Fibroblast of upper back skin (primary cell): ENCODE measurements around the gene ADGRD2.

Experiments
- DNase-seq: peaks from one replicate; pipeline ENCODE4 v3.0.0-alpha.2; 2013

Gene ADGRD2

DNA sequence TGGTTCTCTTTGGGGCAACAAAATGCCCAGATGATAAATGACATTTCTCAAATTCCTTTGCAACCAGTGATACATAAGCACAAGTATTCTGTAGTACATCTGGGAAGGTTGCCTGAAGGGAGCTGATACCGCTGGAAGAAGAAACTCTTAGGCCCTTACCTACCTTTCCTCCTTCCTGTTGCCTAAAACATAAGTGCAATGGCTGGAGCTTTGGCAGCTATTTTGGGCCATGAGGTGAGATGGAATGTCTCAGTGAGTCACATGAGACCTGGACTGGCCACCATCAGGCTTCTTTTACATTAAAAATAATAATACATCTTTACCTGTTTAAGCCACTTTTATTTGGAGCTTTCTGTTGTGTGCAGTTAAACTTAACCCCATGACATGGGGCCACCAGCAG, 11.2 kb upstream of the ADGRD2 start:
- no peak for DNase-seq

DNA sequence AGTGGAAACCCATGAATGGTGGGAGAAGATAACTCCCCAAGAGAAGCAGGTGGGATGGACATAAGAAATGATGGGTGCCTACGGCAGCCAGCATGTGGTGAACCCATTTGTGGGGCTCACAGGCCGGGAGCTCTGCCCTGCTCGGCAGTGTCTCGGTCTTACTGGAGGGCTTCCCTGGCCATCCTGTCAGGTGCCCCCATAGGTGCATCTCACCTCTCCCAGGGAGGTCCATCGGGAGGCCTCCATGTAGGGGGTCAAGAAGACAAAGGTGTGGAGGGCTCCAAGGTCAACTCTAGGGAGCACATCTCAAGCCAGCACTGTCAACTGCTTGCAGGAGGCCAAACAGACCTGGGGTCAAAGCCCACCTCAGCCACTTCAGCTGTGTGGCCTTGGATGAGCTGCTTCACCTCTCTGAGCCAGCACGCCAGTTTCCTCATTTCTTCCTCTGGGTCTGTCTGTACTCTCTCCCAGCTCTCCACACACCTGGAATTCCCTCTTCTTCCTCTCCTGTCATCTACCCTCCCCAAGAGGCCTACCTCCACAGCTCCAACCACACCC, 10.5 kb upstream of the ADGRD2 start:
- no peak for DNase-seq

DNA sequence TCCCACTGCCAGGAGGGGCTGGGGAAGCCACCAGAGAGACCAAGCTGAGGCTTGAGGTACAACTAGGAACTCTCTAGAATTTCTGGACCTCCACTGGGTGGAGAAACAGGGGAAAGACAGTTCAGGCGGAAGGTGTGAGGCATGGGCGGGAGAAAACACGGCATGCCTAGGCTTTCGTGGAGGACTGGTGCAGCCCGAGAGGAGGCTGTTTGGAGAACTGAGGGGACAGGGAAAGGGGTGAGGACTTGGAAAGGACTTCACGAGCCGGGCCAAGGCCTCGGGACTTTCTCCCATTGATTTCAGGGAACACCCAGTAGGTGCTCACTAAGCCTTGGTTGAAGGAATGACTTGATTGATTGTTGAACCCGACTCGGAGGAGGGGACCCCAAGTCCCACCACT, 9.5 kb upstream of the ADGRD2 start:
- DNase-seq = no peak

DNA sequence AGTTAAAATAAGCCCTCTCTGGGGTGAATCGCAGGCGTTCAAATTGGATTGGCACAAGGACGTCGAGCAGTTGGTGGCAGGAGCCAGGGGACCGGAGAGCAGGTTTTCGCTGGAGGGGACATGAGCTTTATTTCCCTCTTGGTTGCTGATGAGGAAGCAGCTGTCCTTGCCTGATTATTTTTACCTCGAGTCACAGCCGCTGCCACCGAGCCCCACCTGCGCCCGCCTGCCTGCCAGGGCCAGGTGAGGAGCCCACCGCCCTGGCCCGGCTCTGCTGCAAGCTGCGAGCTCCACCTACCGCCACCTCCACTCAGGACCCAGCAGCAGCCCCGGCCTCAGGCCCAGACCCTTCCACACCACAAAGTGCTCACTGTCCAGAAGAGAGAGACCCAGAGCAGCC, 9.0 kb upstream of the ADGRD2 start:
- no peak for DNase-seq

DNA sequence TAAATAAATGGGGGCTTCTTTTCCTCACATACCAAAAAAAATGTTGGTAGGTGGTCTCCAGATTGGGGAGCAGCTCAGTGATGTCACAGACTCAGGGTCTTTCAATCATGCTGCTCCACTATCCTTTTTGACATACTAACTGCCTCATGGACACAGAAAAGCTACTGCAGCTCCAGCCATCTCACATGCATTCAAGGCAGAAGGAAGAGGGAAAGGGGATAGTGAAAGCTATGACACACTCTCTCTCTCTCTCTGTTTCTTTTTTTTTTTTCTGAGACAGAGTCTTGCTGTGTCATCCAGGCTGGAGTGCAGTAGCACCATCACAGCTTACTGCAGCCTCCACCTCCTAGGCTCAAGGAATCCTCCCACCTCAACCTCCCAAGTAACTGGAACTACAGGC, 7.9 kb upstream of the ADGRD2 start:
- DNase-seq = no peak

DNA sequence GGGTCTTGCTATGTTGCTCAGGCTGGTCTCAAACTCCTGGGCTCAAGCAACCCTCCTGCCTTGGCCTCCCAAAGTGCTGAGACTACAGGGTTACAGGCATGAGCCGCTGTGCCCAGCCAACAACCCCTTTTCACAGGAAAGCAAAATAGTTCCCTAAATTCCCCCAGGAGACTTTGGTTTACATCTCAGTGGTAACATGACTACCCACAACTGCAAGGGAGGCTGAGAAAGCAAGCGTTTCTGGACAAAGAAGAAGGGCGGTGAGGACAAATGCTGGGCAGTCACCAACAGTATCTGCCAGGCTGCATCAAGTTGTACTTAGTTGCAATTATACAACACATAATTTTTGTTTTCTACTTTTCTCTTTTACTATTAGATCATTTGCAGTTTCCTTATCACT, 7.4 kb upstream of the ADGRD2 start:
- no peak for DNase-seq

DNA sequence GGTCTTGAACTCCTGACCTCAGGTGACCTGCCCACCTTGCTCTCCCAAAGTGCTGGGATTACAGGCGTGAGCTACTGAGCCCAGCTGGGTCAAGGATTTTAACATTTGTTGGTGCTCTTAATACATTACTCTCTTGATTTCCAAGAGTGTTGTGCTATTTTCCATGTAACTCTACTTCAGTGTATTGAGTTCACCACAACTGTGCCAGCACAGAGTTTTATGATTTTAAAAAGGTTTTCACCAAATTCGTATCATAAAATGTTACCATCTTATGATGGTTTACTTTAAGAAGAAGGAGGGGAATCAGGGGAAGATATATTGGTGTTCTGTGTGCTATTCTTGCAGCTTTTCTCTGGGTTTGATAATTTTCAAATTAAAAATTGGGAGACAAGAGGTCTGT, 6.6 kb upstream of the ADGRD2 start:
- no peak for DNase-seq

GRCh38 chr9:124444166-124444565, 6.1 kb upstream of the ADGRD2 start:
- DNase-seq = no peak

DNA sequence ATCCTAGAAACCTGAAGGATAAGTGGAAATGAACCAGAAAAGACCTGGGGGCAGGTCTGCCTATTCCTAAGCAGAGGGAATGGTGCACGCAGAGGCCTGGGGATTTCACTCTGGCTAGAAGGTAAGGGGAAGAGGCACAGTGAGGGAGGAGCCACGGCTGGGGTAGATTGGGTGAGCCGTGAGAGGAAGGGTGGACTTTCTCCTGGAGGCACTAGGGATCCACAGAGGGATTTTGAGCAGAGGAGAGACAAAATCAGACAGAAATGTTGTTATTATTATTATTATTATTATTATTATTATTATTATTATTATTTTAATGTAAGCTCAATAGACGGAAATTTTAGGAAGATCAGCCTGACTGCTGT, 3.0 kb upstream of the ADGRD2 start:
- DNase-seq = no peak

GRCh38 chr9:124448019-124448418, 2.2 kb upstream of the ADGRD2 start:
- DNase-seq = no peak

DNA sequence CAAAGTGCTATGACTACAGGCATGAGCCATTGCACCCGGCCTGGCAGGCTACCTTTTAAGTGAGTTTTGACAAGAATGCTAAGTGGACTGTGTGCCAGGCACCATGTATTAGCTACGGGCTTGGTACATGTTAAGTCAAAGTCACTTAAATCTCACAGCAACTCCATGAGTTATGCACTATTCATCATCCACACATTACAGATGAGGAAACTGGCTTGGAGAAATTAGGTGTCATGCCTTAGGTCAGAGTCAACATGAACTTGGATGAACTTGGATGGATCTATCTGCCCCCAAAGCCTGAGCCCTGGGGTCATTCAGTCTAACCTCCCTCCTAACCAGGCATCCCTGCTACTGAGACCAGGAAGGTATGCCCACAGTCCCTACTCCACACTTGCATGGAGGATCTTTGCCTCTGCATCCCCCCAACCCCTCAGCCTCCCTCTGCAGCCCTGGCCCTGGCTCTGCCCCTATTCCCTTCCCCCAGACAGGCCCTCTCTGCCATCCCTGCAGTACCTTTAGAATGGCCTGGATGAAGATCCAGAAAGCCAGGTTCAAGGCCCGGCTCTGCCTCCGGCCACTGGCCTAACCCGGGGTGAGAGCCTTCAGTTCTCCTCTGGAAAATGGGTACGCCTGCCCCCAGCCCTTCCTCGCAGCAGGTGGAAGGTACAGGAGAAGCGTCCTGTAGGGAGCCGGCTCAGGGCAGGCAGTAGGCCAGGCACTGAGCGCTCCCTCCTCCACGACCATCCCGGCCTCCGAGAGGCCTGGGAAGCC, 685 bp upstream of the ADGRD2 start:
- no peak for DNase-seq

DNA sequence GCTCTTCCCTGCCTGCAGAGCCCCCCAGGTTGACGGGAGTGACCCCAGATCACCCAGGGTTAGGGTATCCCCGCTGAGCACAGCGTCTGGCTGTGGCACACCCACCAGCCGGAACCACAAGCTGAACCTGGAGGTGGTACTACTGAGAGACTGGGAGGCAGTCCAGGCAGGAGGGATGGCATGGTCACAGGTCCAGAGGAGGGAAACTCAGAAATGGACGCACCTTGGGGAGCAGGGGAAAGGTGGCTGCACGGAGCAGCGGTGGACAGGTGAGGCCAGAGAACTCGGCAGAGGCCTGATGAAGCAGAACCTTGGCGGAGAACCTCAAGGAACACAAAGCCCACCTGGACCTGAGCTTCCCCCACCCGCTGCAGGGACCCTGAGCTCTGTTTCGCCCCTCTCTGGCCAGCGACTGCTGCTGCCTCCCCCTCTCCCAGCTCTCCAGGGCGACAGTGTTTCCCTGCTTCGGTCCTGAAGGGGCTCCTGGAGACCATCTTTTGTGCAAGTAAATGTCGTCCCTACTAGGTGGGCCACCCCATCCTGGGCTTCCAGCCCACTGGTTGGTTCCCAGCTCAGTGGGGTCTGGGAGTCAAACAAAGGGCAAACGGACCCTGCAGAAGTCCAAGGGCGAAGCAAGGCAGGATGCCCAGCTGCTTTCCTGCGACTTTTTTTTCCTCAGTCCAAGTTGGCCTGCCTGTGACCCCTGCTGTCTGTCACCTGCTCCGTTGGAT, 845 bp downstream of the ADGRD2 start:
- DNase-seq = no peak

- no peak for DNase-seq
Measured at GRCh38 chr9:124452326-124452725, 2.1 kb downstream of the ADGRD2 start.

GRCh38 chr9:124452841-124453585, 2.8 kb downstream of the ADGRD2 start:
- DNase-seq = no peak

GRCh38 chr9:124453586-124454191, 3.4 kb downstream of the ADGRD2 start:
- DNase-seq = no peak

GRCh38 chr9:124454296-124454695, 4.0 kb downstream of the ADGRD2 start:
- DNase-seq = no peak

GRCh38 chr9:124454791-124455443, 4.7 kb downstream of the ADGRD2 start:
- DNase-seq = no peak

GRCh38 chr9:124455820-124456219, 5.6 kb downstream of the ADGRD2 start:
- DNase-seq = no peak

GRCh38 chr9:124456341-124457078, 6.3 kb downstream of the ADGRD2 start:
- DNase-seq = no peak

DNA sequence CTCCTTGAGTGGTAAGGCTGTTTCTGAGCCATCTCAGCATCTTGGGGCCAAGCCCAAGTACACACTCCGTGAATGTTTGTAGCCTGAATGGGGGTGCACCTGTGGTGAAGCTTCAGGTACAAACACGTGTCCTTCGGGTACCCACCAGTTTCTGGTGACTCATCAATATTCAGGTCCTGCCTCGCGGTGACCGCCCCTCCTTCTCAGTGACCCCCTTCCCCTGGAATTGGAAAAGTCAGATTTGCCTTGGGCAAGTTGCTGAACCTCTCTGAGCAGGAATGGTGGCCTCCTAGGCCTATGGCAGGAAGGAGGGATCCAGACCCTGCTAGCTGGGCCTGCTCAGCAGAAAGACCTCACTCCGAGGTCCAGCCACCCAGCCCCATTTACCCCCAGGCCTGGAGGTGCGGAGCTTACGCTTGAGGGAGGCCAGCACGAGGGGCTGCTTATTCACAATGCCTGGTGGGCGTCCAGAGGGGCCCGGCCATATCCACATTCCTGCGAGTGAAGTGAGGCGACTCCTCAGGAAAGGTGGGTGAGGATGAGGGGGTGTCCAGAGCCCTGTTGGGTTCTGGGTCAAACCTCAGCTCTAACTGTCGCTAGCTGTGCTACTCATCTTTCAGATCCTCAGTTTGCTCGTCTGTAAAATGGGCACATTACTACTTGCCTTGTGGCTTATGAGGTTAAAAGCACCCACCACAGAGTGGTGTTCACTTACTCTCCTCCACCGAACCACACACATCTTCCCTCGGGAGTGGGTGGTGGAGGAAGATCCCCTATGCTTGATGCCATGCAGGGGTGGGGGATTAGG, 7.0 kb downstream of the ADGRD2 start:
- no peak for DNase-seq

DNA sequence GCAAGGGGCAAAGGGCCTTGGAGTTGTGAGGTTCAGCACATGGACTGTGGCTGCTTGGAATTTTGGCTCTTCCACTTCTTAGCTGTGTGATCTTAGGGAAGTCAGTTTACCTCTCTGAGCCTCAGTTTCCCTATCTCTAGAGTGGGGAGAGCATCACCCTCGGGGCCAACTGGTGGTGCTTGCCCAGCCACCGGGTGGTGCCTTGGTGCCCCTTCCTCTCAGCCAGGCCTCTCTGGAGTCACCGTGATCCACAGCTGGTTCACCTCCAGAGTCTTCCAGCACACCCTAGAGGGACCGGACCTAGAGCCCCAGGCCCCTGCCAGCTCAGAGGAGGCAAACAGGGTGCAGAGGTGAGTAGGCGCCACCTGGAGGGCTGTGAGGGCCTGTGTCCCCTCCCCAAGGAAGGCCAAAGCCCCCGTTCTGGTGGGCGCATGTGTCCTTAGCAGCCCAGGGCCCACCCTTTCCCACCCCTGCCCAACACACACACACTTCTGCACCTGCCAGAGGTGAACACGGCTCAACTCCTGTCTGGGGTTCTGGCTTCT, 7.7 kb downstream of the ADGRD2 start:
- DNase-seq = no peak
